Esophagus muscularis mucosa (tissue), 4 donors: ENCODE data around the gene MYBPC1. TPM values are rescaled to one million over a fixed set of nuclear protein-coding genes. Genes with fewer than 3 reads are reported as not detected.

Source experiments
- DNase-seq: peaks from one replicate; pipeline ENCODE4 v3.0.0-alpha.2; 2017; ENCODE audit errors: extremely low spot score
- H3K27ac ChIP-seq, 4 donors: fragments of 200-600 bp; sonication (generic); replicated peaks in 1 of 4; 1 replicate in 3 of 4; 2 replicates in 1 of 4; pipeline ENCODE4 v1.5.1; 2016 to 2019; ENCODE audit warnings: mild to moderate bottlenecking in 1 of 4
- H3K27me3 ChIP-seq, 4 donors: fragments of 200-600 bp; sonication (generic); one replicate each; pipeline versions ENCODE4 v1.5.1 to v1.6.0; 2016 to 2019
- H3K36me3 ChIP-seq, 4 donors: fragments of 200-600 bp; sonication (generic); one replicate each; pipeline ENCODE4 v1.5.1; 2016 to 2019
- H3K4me1 ChIP-seq, 4 donors: fragments of 200-600 bp; sonication (generic); one replicate each; pipeline ENCODE4 v1.5.1; 2016 to 2019
- H3K4me3 ChIP-seq, 4 donors: fragments of 200-600 bp; sonication (generic); 1 replicate in 2 of 4; 2 replicates in 2 of 4; pipeline ENCODE4 v1.5.1; 2016 to 2019; ENCODE audit warnings: mild to moderate bottlenecking in 4 of 4, moderate library complexity in 1 of 4
- H3K9me3 ChIP-seq, 4 donors: fragments of 200-600 bp; sonication (generic); 1 replicate in 3 of 4; 2 replicates in 1 of 4; pipeline ENCODE4 v1.5.1; 2016 to 2019
- EP300 ChIP-seq: sonication (generic); formaldehyde crosslinking; IDR thresholded peaks from one replicate; pipeline ENCODE4 v1.6.1; 2017; ENCODE audit warnings: antibody characterized with exemption
- POLR2A ChIP-seq: fragments of 450-650 bp; IDR thresholded peaks from one replicate; pipeline ENCODE4 v1.6.1; 2017; ENCODE audit warnings: antibody characterized with exemption, moderate library complexity, mild to moderate bottlenecking, low read depth
- POLR2AphosphoS5 ChIP-seq, 2 donors: sonication (generic); formaldehyde crosslinking; IDR thresholded peaks; one replicate each; pipeline ENCODE4 v1.6.1; 2017; ENCODE audit warnings: antibody characterized with exemption in 2 of 2
- WGBS: methylation state at CpG from one replicate; pipeline ENCODE4 v1.1.5; 2018; 5-methylcytosine and 5-hydroxymethylcytosine counted together
- intact Hi-C: fragments of 100-400 bp; cut with DNase I; formaldehyde crosslinking; loops from one replicate; pipeline ENCODE4 v1.15.1; 2023
- total RNA-seq, 4 donors: library from RNA; depleted of rRNA; stranded (reverse); fragments of >200 nt; gene quantifications; one replicate each; pipeline versions ENCODE4 v1.1.0 to v1.2.1, GENCODE V29; 2016
- TF ChIP-seq, protein P1 (sequence below), 3 experiments: fragments of 200-600 bp in 2 of 3; fragments of 450-650 bp in 1 of 3; sonication (generic) in 2 of 3; IDR thresholded peaks; one replicate each; pipeline ENCODE4 v1.5.1; 2017 to 2019; ENCODE audit warnings: antibody characterized with exemption in 3 of 3, mild to moderate bottlenecking in 2 of 3, moderate library complexity in 1 of 3

The MYBPC1 gene
- total RNA-seq, 4 donors from 2014 or later: 0.13 to 0.17 TPM; not detected in 2

DNA sequence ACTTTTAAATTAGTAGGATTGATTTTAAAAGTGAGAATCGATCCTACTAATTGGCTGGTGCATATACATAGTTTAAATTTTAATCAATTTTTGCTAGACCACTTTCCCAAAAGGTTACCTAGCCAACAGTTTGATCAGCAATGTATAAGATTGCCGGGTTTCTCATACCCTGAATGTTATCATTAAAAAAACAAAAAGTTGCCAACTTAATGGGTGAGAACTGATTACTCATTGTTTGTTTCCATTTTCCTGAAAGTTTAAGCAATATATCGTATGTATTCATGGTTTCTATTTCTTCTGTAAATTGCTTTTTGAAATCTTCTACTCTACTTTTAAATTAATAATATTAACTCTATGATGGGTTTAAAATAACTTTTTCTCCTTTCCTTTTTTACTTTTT is 4.4 kb upstream of the MYBPC1 start:
- Histone ChIP-seq H3K9me3 (no peaks in the 10 kb centered on the region), H3K27ac (no peak overlapping the region), H3K4me3 (no peak overlapping the region), H3K36me3 (no peaks in the 10 kb centered on the region), H3K27me3 (no peaks in the 10 kb centered on the region), H3K4me1 (no peaks in the 10 kb centered on the region)
- TF ChIP-seq POLR2A (no peak), POLR2AphosphoS5 (IDR thresholded peaks at IDR 0.05) (no peak), EP300 (no peak)
- TF ChIP-seq, protein P1, sequence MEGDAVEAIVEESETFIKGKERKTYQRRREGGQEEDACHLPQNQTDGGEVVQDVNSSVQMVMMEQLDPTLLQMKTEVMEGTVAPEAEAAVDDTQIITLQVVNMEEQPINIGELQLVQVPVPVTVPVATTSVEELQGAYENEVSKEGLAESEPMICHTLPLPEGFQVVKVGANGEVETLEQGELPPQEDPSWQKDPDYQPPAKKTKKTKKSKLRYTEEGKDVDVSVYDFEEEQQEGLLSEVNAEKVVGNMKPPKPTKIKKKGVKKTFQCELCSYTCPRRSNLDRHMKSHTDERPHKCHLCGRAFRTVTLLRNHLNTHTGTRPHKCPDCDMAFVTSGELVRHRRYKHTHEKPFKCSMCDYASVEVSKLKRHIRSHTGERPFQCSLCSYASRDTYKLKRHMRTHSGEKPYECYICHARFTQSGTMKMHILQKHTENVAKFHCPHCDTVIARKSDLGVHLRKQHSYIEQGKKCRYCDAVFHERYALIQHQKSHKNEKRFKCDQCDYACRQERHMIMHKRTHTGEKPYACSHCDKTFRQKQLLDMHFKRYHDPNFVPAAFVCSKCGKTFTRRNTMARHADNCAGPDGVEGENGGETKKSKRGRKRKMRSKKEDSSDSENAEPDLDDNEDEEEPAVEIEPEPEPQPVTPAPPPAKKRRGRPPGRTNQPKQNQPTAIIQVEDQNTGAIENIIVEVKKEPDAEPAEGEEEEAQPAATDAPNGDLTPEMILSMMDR (IDR thresholded peaks at IDR 0.05): no peak
- DNase-seq: no peak
- intact Hi-C loops: no loop called here
- 57% methylated on average over 3 of the region's 3 CpGs for WGBS

DNA sequence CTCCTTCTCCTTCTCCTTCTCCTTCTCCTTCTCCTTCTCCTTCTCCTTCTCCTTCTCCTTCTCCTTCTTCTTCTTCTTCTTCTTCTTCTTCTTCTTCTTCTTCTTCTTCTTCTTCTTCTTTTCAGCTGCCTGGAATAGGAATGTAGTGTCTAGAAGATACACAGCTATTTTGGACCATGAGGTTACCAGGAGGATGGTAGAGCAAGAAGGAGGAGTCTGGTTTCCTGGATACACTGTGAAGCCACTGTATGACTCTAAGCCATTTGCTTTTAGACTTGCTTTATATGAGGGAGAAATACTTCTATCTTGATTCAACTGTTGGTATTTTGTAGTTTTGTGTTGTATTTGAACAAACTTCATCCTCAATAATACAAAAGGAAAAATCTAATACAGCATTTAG is 3.0 kb upstream of the MYBPC1 start:
- no peaks in the 10 kb centered on the region for H3K27me3 ChIP-seq
- H3K4me1 ChIP-seq: no peaks in the 10 kb centered on the region
- TF ChIP-seq POLR2AphosphoS5 (IDR thresholded peaks at IDR 0.05): no peak
- TF ChIP-seq, protein P1 (IDR thresholded peaks at IDR 0.05): no peak
- no peak for TF ChIP-seq POLR2A
- TF ChIP-seq EP300: no peak
- H3K27ac ChIP-seq: no peak overlapping the region
- no peaks in the 10 kb centered on the region for H3K36me3 ChIP-seq
- intact Hi-C loops: no loop called here
- DNase-seq: no peak
- no peak overlapping the region for H3K4me3 ChIP-seq
- H3K9me3 ChIP-seq: no peaks in the 10 kb centered on the region

- H3K4me1 ChIP-seq: no peaks in the 10 kb centered on the region
- no peaks in the 10 kb centered on the region for H3K9me3 ChIP-seq
- intact Hi-C loops: no loop called here
- no peaks in the 10 kb centered on the region for H3K27me3 ChIP-seq
- 75% methylated on average over 2 of the region's 2 CpGs for WGBS
- no peak overlapping the region for H3K27ac ChIP-seq
- no peak for DNase-seq
- H3K36me3 ChIP-seq: no peaks in the 10 kb centered on the region
- TF ChIP-seq EP300 (no peak), POLR2A (no peak), POLR2AphosphoS5 (IDR thresholded peaks at IDR 0.05) (no peak)
- TF ChIP-seq, protein P1 (IDR thresholded peaks at IDR 0.05): no peak
- H3K4me3 ChIP-seq: no peak overlapping the region
These were observed 2.3 kb upstream of the MYBPC1 start for GRCh38 chr12:101592448-101592847.

DNA sequence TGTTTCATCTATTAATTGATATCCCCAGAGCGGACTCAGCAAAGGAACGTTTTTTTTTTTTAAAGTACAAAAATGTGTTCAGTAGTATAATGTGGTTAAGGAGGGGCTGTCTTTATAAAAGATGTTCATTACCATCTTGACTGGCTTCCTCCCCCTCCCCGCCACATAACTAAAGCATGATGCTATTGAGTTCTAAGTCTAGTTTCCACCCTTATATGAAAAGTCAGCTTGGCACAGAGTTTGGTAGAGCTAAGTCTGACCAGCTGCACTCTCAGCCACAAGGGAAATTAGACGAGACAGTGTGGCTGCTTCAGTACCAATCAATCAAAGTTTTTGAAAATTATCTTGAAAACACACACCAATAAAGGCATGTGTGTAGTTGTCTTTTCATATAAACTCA is 1.9 kb upstream of the MYBPC1 start:
- Histone ChIP-seq H3K4me1 (no peaks in the 10 kb centered on the region), H3K27me3 (no peaks in the 10 kb centered on the region), H3K4me3 (no peak overlapping the region), H3K27ac (no peak overlapping the region), H3K9me3 (no peaks in the 10 kb centered on the region), H3K36me3 (no peaks in the 10 kb centered on the region)
- TF ChIP-seq EP300 (no peak), POLR2AphosphoS5 (IDR thresholded peaks at IDR 0.05) (no peak), POLR2A (no peak)
- TF ChIP-seq, protein P1 (IDR thresholded peaks at IDR 0.05): no peak
- 61% methylated on average over 4 of the region's 4 CpGs for WGBS
- intact Hi-C loops: no loop called here
- no peak for DNase-seq

GRCh38 chr12:101596172-101596571 is 1.4 kb downstream of the MYBPC1 start:
- intact Hi-C loops: no loop called here
- H3K4me3 ChIP-seq: no peak overlapping the region
- TF ChIP-seq, protein P1 (IDR thresholded peaks at IDR 0.05): no peak
- TF ChIP-seq POLR2AphosphoS5 (IDR thresholded peaks at IDR 0.05) (no peak), POLR2A (no peak), EP300 (no peak)
- no peaks in the 10 kb centered on the region for H3K4me1 ChIP-seq
- H3K36me3 ChIP-seq: no peaks in the 10 kb centered on the region
- 42% methylated on average over 2 of the region's 2 CpGs for WGBS
- no peak overlapping the region for H3K27ac ChIP-seq
- H3K27me3 ChIP-seq: no peaks in the 10 kb centered on the region
- no peak for DNase-seq
- no peaks in the 10 kb centered on the region for H3K9me3 ChIP-seq
